B cell (primary cell): Measurements from ENCODE around the gene APOL3. TPM values are rescaled to one million over a fixed set of nuclear protein-coding genes. Genes with fewer than 3 reads are reported as not detected.
A peak's percentile ranks its signal among the peaks of the same experiment; 100 is the strongest.

ENCODE experiments used
- ATAC-seq: fragments of 200-7000 bp; cut with Tn5 transposase; one replicate; pipeline ENCODE4 v1.10.0; 2021; ENCODE audit warnings: low read depth, mild to moderate bottlenecking, moderate number of reproducible peaks, moderate library complexity
- CTCF ChIA-PET: fragments of 350-600 bp; sonication (Branson Sonifier 250); formaldehyde crosslinking; loops from one replicate; lab custom pipeline; 2021; ENCODE audit warnings: antibody characterized with exemption, inconsistent platforms; lab: Charles Lee
- POLR2A ChIA-PET: fragments of 350-600 bp; sonication (Branson Sonifier 250); formaldehyde crosslinking; loops from one replicate; lab custom pipeline; 2021; ENCODE audit warnings: antibody characterized with exemption; lab: Charles Lee
- DNase-seq: peaks from one replicate; pipeline ENCODE4 v3.0.0; 2013
- H2AFZ ChIP-seq: 2 replicates; pipeline ENCODE4 v1.6.1; 2012; ENCODE audit warnings: mild to moderate bottlenecking, low read depth, low read length; ENCODE audit not compliant: insufficient read depth, poor library complexity, severe bottlenecking
- H3K27ac ChIP-seq, 2 donors: 1 replicate in 1 of 2; 2 replicates in 1 of 2; pipeline ENCODE4 v1.5.1; 2012 to 2013; ENCODE audit warnings: low read length in 2 of 2, mild to moderate bottlenecking in 2 of 2, moderate library complexity in 1 of 2
- H3K27me3 ChIP-seq, 4 experiments: fragments of 200-600 bp in 1 of 4; sonication (generic) in 1 of 4; replicated peaks in 1 of 4; 1 replicate in 2 of 4; 2 replicates in 2 of 4; pipeline versions ENCODE4 v1.6.1 to v1.7.0; 2013 to 2016; ENCODE audit warnings: low read length in 3 of 4, mild to moderate bottlenecking in 2 of 4, mixed read lengths in 1 of 4, moderate library complexity in 1 of 4; ENCODE audit not compliant: insufficient read depth in 4 of 4, control insufficient read depth in 3 of 4; ENCODE audit errors: control extremely low read depth in 1 of 4
- H3K36me3 ChIP-seq, 2 experiments: replicated peaks in 1 of 2; 1 replicate in 1 of 2; 2 replicates in 1 of 2; pipeline versions ENCODE4 v1.6.1 to v1.7.1; 2013; ENCODE audit warnings: low read length in 1 of 2; ENCODE audit not compliant: insufficient read depth in 2 of 2, control insufficient read depth in 1 of 2; ENCODE audit errors: control extremely low read depth in 1 of 2, extremely low read depth in 1 of 2
- H3K4me1 ChIP-seq, 2 donors: fragments of 200-600 bp in 1 of 2; sonication (generic) in 1 of 2; 1 replicate in 1 of 2; 2 replicates in 1 of 2; pipeline versions ENCODE4 v1.5.1 to v1.6.1; 2013 to 2017; ENCODE audit warnings: low read length in 2 of 2; ENCODE audit not compliant: control insufficient read depth in 2 of 2, insufficient read depth in 2 of 2
- H3K4me2 ChIP-seq: replicated peaks from 2 replicates; pipeline ENCODE3; 2012; ENCODE audit warnings: mild to moderate bottlenecking, low read depth, low read length; ENCODE audit not compliant: poor library complexity, severe bottlenecking
- H3K4me3 ChIP-seq, 5 experiments: fragments of 200-600 bp in 1 of 5; sonication (generic) in 1 of 5; 1 replicate in 3 of 5; 2 replicates in 2 of 5; pipeline versions ENCODE4 v1.5.1 to v1.7.0; 2011 to 2016; ENCODE audit warnings: low read length in 4 of 5, mild to moderate bottlenecking in 4 of 5, low read depth in 2 of 5, control low read depth in 1 of 5, moderate library complexity in 1 of 5; ENCODE audit not compliant: insufficient read depth in 1 of 5; ENCODE audit errors: control extremely low read depth in 1 of 5, extremely low read depth in 1 of 5
- H3K79me2 ChIP-seq: fragments of 200-600 bp; sonication (generic); one replicate; pipeline ENCODE4 v1.6.0; 2016; ENCODE audit warnings: low read length; ENCODE audit not compliant: control insufficient read depth, insufficient read depth
- H3K9ac ChIP-seq: fragments of 200-600 bp; sonication (generic); 2 replicates; pipeline ENCODE4 v1.6.1; 2017; ENCODE audit warnings: mild to moderate bottlenecking, low read length, moderate library complexity
- H3K9me3 ChIP-seq, 3 donors: one replicate each; pipeline versions ENCODE4 v1.6.1 to v1.7.1; 2013; ENCODE audit warnings: low read length in 2 of 3; ENCODE audit not compliant: control insufficient read depth in 2 of 3, insufficient read depth in 1 of 3; ENCODE audit errors: control extremely low read depth in 1 of 3
- H4K20me1 ChIP-seq: 2 replicates; pipeline ENCODE4 v1.6.0; 2012; ENCODE audit warnings: mild to moderate bottlenecking, low read length; ENCODE audit not compliant: insufficient read depth, control insufficient read depth, poor library complexity, severe bottlenecking
- H3K27ac Mint-ChIP-seq: one replicate; pipeline ENCODE4 v1.8.0; 2021; ENCODE audit warnings: mixed read lengths
- H3K27me3 Mint-ChIP-seq: one replicate; pipeline ENCODE4 v1.8.0; 2021; ENCODE audit warnings: mixed read lengths
- H3K4me1 Mint-ChIP-seq: one replicate; pipeline ENCODE4 v1.8.0; 2021; ENCODE audit warnings: mixed read lengths
- H3K4me3 Mint-ChIP-seq: one replicate; pipeline ENCODE4 v1.8.0; 2021; ENCODE audit warnings: mixed read lengths
- H3K9me3 Mint-ChIP-seq: one replicate; pipeline ENCODE4 v1.8.0; 2022; ENCODE audit warnings: mixed read lengths; ENCODE audit not compliant: insufficient read depth
- EZH2 ChIP-seq: IDR thresholded peaks from 2 replicates; pipeline ENCODE4 v1.6.1; 2012; ENCODE audit warnings: borderline replicate concordance, low read depth, mild to moderate bottlenecking, moderate library complexity, low read length; ENCODE audit not compliant: insufficient read depth, poor library complexity, severe bottlenecking
- WGBS: methylation state at CpG from one replicate; pipeline ENCODE4 v1.1.5; 2013; ENCODE audit warnings: missing lambda C conversion rate; ENCODE audit not compliant: insufficient coverage; 5-methylcytosine and 5-hydroxymethylcytosine counted together
- intact Hi-C: fragments of 100-400 bp; cut with micrococcal nuclease; formaldehyde crosslinking; loops from one replicate; pipeline ENCODE4 v1.10.0; 2022
- polyA minus RNA-seq: library from RNA; depleted of rRNA, polyadenylated mRNA; stranded (reverse); fragments of >200 nt; gene quantifications from 2 replicates; pipeline ENCODE4 v1.2.3, GENCODE V29; 2012
- polyA plus RNA-seq: library from polyadenylated mRNA; depleted of rRNA; stranded (reverse); fragments of >200 nt; gene quantifications from 2 replicates; pipeline ENCODE4 v1.2.3, GENCODE V29; 2012
- total RNA-seq, 2 donors: library from RNA; stranded (reverse); fragments of 120-200 nt in 1 of 2; gene quantifications; 1 replicate in 1 of 2; 2 replicates in 1 of 2; pipeline versions ENCODE4 v1.2.3 to v1.2.4, GENCODE V29; 2013 to 2022
- TF ChIP-seq, protein P1 (sequence below): fragments of 200-600 bp; IDR thresholded peaks from one replicate; pipeline ENCODE4 v1.8.0; 2022; ENCODE audit warnings: antibody characterized with exemption, mild to moderate bottlenecking

The APOL3 gene, protein sequence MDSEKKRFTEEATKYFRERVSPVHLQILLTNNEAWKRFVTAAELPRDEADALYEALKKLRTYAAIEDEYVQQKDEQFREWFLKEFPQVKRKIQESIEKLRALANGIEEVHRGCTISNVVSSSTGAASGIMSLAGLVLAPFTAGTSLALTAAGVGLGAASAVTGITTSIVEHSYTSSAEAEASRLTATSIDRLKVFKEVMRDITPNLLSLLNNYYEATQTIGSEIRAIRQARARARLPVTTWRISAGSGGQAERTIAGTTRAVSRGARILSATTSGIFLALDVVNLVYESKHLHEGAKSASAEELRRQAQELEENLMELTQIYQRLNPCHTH
- total RNA-seq, result 97.2 and 107 TPM in 2 replicates
- total RNA-seq (2013), result 56.9 TPM
- 55.0 and 67.0 TPM in 2 replicates for polyA plus RNA-seq
- 52.6 and 69.1 TPM in 2 replicates for polyA minus RNA-seq

GRCh38 chr22:36160499-36160942, at the start of gene APOL3:
Gene APOL3, minus strand, starts transcription at chr22:36160755. Its CDS starts 11,700 bp downstream, at chr22:36149055.
- H3K9me3 Mint-ChIP-seq, result no peaks in the 10 kb centered on the region
- peaks cover 87% of the 10 kb centered on the region for H3K4me1 Mint-ChIP-seq
- Histone ChIP-seq H3K4me3 (peak within 1 kb of the TSS; percentile 62 to 81 (median 71)), H3K79me2 (peaks cover 54% of the 10 kb centered on the region), H3K36me3 (peaks cover 0 to 2% of the 10 kb centered on the region in 2 experiments), H3K27me3 (no peaks in the 10 kb centered on the region), H3K4me2 (peak within 1 kb of the TSS; percentile 93), H3K27ac (peak within 1 kb of the TSS; percentile 92 to 98), H3K4me1 (peaks cover 80 to 82% of the 10 kb centered on the region in 2 donors), H4K20me1 (peaks cover 1% of the 10 kb centered on the region), H2AFZ (peak within 1 kb of the TSS; percentile 68), H3K9ac (peak within 1 kb of the TSS; percentile 83), H3K9me3 (no peaks in the 10 kb centered on the region)
- no peaks in the 10 kb centered on the region for H3K27me3 Mint-ChIP-seq
- H3K4me3 Mint-ChIP-seq, result peak within 1 kb of the TSS; percentile 93
- POLR2A ChIA-PET, result no interaction called here
- CTCF ChIA-PET, result interaction anchor here (0.6 to 12.5 kb wide), 8 partner anchors 9 to 512 kb away, joined by 3 to 182 read pairs (median 3); partner anchors contain the start of gene APOL6
- ATAC-seq (peak; percentile 34), DNase-seq (peak; percentile 71)
- TF ChIP-seq, protein P1, sequence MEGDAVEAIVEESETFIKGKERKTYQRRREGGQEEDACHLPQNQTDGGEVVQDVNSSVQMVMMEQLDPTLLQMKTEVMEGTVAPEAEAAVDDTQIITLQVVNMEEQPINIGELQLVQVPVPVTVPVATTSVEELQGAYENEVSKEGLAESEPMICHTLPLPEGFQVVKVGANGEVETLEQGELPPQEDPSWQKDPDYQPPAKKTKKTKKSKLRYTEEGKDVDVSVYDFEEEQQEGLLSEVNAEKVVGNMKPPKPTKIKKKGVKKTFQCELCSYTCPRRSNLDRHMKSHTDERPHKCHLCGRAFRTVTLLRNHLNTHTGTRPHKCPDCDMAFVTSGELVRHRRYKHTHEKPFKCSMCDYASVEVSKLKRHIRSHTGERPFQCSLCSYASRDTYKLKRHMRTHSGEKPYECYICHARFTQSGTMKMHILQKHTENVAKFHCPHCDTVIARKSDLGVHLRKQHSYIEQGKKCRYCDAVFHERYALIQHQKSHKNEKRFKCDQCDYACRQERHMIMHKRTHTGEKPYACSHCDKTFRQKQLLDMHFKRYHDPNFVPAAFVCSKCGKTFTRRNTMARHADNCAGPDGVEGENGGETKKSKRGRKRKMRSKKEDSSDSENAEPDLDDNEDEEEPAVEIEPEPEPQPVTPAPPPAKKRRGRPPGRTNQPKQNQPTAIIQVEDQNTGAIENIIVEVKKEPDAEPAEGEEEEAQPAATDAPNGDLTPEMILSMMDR, result no peak
- TF ChIP-seq EZH2, result no peak
- peak within 1 kb of the TSS; percentile 97 for H3K27ac Mint-ChIP-seq
- 0% methylated on average over 2 of the region's 3 CpGs for WGBS
- intact Hi-C loops, result loop anchor here (2.0 to 5.0 kb wide), 2 partner anchors 78 to 808 kb away; partner anchors contain the start of gene APOL2

GRCh38 chr22:36210224-36210623, 49.7 kb upstream of the APOL3 start:
- ChIA-PET CTCF (no interaction called here), POLR2A (no interaction called here)
- H3K9me3 ChIP-seq, result peaks cover 1 to 9% (median 9%) of the 10 kb centered on the region in 3 donors
- H4K20me1 ChIP-seq, result no peaks in the 10 kb centered on the region
- H3K9ac ChIP-seq, result no peak overlapping the region
- H3K27ac Mint-ChIP-seq, result no peak overlapping the region
- H3K27me3 Mint-ChIP-seq, result peaks cover under 1% of the 10 kb centered on the region
- H3K27ac ChIP-seq, result no peak overlapping the region
- H3K4me3 ChIP-seq, result no peak overlapping the region
- no peak for DNase-seq
- intact Hi-C loops, result no loop called here
- H3K9me3 Mint-ChIP-seq, result no peaks in the 10 kb centered on the region
- H3K79me2 ChIP-seq, result no peaks in the 10 kb centered on the region
- H2AFZ ChIP-seq, result no peak overlapping the region
- H3K4me3 Mint-ChIP-seq, result no peak overlapping the region
- no peak for ATAC-seq
- peaks cover 33% of the 10 kb centered on the region for H3K4me1 Mint-ChIP-seq
- WGBS, result no CpG with 5 or more reads among the region's 3 CpGs
- no peak overlapping the region for H3K4me2 ChIP-seq
- H3K4me1 ChIP-seq, result peaks cover 23 to 31% of the 10 kb centered on the region in 2 donors
- TF ChIP-seq, protein P1, result no peak
- no peak for TF ChIP-seq EZH2
- no peaks in the 10 kb centered on the region for H3K27me3 ChIP-seq
- no peaks in the 10 kb centered on the region for H3K36me3 ChIP-seq
